ENCODE results near the gene NUMA1.

- no peak for TF ChIP-seq TAF1 (IDR thresholded peaks at IDR 0.05; ENCODE audit: borderline replicate concordance, insufficient read depth, low read length)
- TF ChIP-seq SIN3A (IDR thresholded peaks at IDR 0.05; ENCODE audit: borderline replicate concordance, insufficient read depth, low read length) = no peak
- TF ChIP-seq POLR2AphosphoS5 (IDR thresholded peaks at IDR 0.05; ENCODE audit: low read depth, low read length) = no peak
- TF ChIP-seq FOXP2 (optimal IDR thresholded peaks at IDR 0.05; ENCODE audit: borderline replicate concordance, extremely low read depth, extremely low read length, insufficient read depth) = no peak
- no peak for TF ChIP-seq REST (IDR thresholded peaks at IDR 0.05; ENCODE audit: insufficient read depth in 1 of 2, low read depth in 2 of 2, low read length in 2 of 2)
These were observed 117.8 kb downstream of the NUMA1 start for GRCh38 chr11:71962428-71963038.
